Measurements from ENCODE around the gene RELT.

DNA sequence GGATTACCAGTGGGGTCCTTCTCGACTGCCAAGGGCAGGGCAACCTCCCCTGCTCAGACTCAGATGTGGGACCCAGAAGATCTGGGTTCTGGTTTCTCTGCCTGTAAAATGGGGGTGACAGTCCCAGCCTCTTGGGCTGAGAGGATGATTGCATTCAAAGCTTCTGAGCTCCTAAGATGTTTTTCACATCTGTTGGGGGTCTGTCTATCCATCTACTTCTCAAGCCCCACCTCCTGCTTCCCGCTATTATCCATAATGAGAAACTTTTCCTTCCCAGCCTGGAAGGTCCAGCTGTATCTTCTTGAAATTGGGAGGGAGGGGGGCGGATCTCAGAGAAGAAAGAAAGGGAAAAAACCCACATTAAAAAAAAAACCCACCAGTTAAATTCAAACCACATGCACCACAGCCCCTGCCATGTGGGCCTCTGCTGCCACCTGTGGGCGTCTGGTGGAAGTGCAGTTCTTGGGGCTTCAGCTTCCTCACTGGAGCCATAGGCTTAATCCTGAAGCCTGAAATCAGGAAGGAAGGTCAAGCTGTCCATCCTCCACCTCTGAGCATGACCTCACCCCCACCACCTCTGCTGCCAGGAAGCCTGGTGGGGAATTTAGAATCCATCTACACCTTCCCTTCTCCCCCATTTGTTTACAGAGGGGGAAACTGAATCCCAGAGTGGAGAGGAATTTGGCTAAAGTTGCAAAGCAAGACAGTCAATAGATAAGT lies 40.8 kb upstream of the RELT start:
- TF ChIP-seq POLR2AphosphoS5 (IDR thresholded peaks at IDR 0.05) = peak in 2 of 3 donors; percentile 35 to 37
- TF ChIP-seq, protein P1, sequence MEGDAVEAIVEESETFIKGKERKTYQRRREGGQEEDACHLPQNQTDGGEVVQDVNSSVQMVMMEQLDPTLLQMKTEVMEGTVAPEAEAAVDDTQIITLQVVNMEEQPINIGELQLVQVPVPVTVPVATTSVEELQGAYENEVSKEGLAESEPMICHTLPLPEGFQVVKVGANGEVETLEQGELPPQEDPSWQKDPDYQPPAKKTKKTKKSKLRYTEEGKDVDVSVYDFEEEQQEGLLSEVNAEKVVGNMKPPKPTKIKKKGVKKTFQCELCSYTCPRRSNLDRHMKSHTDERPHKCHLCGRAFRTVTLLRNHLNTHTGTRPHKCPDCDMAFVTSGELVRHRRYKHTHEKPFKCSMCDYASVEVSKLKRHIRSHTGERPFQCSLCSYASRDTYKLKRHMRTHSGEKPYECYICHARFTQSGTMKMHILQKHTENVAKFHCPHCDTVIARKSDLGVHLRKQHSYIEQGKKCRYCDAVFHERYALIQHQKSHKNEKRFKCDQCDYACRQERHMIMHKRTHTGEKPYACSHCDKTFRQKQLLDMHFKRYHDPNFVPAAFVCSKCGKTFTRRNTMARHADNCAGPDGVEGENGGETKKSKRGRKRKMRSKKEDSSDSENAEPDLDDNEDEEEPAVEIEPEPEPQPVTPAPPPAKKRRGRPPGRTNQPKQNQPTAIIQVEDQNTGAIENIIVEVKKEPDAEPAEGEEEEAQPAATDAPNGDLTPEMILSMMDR (IDR thresholded peaks at IDR 0.05 in 8 of 11, conservative IDR thresholded peaks at IDR 0.05 in 3 of 11) = peak; percentile 92 to 99 (median 98)
- no peak for TF ChIP-seq POLR2A (IDR thresholded peaks at IDR 0.05)

All from spleen (tissue), 7 donors.